A673 (cell line): ENCODE measurements around the gene DSCAM. TPM values are rescaled to one million over a fixed set of nuclear protein-coding genes. Genes with fewer than 3 reads are reported as not detected.

ENCODE experiments used
- BruUV-seq: library from RNA; stranded (reverse); fragments of 400-500 nt; replicated peaks from 2 replicates; lab custom pipeline; 2021; lab: Mats Ljungman, UMichigan
- CTCF ChIA-PET: fragments of 300-600 bp; sonication (Branson Sonifier 250); formaldehyde crosslinking; loops from one replicate; lab custom pipeline; 2022; ENCODE audit warnings: antibody characterized with exemption; lab: Charles Lee
- POLR2A ChIA-PET: fragments of 300-600 bp; sonication (Branson Sonifier 250); formaldehyde crosslinking; loops from one replicate; lab custom pipeline; 2022; ENCODE audit warnings: antibody characterized with exemption; ENCODE audit not compliant: low non-redundant PET; lab: Charles Lee
- DNase-seq: peaks from one replicate; pipeline ENCODE4 v3.0.0-alpha.2; 2015; ENCODE audit warnings: low spot score
- H3K27ac ChIP-seq: fragments of 200-600 bp; sonication (generic); 2 replicates; pipeline ENCODE4 v1.5.1; 2016; ENCODE audit warnings: mixed run types, low read depth, mild to moderate bottlenecking, mixed read lengths, antibody characterized with exemption, low read length; ENCODE audit not compliant: poor library complexity, severe bottlenecking
- H3K27me3 ChIP-seq: fragments of 200-600 bp; sonication (generic); replicated peaks from 2 replicates; pipeline ENCODE4 v1.6.1; 2017; ENCODE audit warnings: mixed run types, low read depth, mild to moderate bottlenecking, mixed read lengths, antibody characterized with exemption, low read length; ENCODE audit not compliant: insufficient read depth, poor library complexity
- H3K36me3 ChIP-seq: fragments of 200-600 bp; sonication (generic); 2 replicates; pipeline ENCODE4 v1.6.1; 2016; ENCODE audit warnings: mixed run types, mild to moderate bottlenecking, mixed read lengths, antibody characterized with exemption, low read length; ENCODE audit not compliant: insufficient read depth, poor library complexity, severe bottlenecking
- H3K4me1 ChIP-seq: fragments of 200-600 bp; sonication (generic); 2 replicates; pipeline ENCODE4 v1.6.1; 2017; ENCODE audit warnings: mixed run types, mild to moderate bottlenecking, mixed read lengths, antibody characterized with exemption, low read length; ENCODE audit not compliant: insufficient read depth, poor library complexity, severe bottlenecking
- H3K4me3 ChIP-seq: fragments of 200-600 bp; sonication (generic); 2 replicates; pipeline ENCODE4 v1.5.1; 2016; ENCODE audit warnings: low read depth, mixed run types, mild to moderate bottlenecking, mixed read lengths, low read length; ENCODE audit not compliant: poor library complexity, severe bottlenecking
- H3K9me3 ChIP-seq: fragments of 200-600 bp; sonication (generic); 2 replicates; pipeline ENCODE4 v1.6.1; 2016; ENCODE audit warnings: mixed run types, low read depth, mild to moderate bottlenecking, mixed read lengths, antibody characterized with exemption, low read length; ENCODE audit not compliant: poor library complexity, severe bottlenecking
- EZH2 ChIP-seq: fragments of 200-600 bp; sonication (generic); IDR thresholded peaks from 2 replicates; pipeline ENCODE4 v1.6.1; 2017; ENCODE audit warnings: borderline replicate concordance, low read depth, mild to moderate bottlenecking, mixed read lengths, antibody characterized with exemption, low read length; ENCODE audit not compliant: poor library complexity, severe bottlenecking
- intact Hi-C: fragments of 100-400 bp; cut with micrococcal nuclease; formaldehyde crosslinking; loops from one replicate; pipeline ENCODE4 v1.10.0; 2022; ENCODE audit not compliant: unreplicated experiment
- total RNA-seq: library from RNA; stranded (reverse); gene quantifications from 2 replicates; pipeline ENCODE4 v1.2.3, GENCODE V29; 2021
- TF ChIP-seq, protein P1 (sequence below): fragments of 300-800, 200-600 bp; sonication (generic); conservative IDR thresholded peaks from 2 replicates; pipeline ENCODE4 v1.5.1; 2017; ENCODE audit warnings: low read depth, mild to moderate bottlenecking, antibody characterized with exemption, low read length, moderate library complexity, mixed read lengths

Gene DSCAM
- total RNA-seq, 1 experiment from 2014 or later = not detected

DNA sequence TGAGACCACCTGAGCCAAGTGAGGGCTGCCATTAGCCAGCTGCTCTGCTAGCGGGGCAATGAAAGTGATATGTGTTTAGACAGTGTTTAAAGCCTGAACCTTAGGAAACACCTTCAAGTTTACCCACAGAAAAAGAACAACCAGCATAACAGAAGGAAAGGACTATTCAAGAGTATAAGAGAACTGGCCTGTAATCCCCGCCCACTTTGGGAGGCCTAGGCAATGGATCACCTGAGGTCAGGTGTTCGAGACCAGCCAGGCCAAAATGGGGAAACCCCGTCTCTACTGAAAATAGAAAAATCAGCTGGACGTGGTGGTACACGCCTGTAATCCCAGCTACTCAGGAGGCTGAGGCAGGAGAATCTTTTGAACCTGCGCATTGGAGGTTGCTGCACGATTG lies 830.3 kb downstream of the DSCAM start:
- H3K27me3 ChIP-seq = no peaks in the 10 kb centered on the region
- no peak overlapping the region for H3K27ac ChIP-seq
- no peak overlapping the region for H3K4me3 ChIP-seq
- no peak for DNase-seq
- no TSS peak for BruUV-seq
- TF ChIP-seq, protein P1, sequence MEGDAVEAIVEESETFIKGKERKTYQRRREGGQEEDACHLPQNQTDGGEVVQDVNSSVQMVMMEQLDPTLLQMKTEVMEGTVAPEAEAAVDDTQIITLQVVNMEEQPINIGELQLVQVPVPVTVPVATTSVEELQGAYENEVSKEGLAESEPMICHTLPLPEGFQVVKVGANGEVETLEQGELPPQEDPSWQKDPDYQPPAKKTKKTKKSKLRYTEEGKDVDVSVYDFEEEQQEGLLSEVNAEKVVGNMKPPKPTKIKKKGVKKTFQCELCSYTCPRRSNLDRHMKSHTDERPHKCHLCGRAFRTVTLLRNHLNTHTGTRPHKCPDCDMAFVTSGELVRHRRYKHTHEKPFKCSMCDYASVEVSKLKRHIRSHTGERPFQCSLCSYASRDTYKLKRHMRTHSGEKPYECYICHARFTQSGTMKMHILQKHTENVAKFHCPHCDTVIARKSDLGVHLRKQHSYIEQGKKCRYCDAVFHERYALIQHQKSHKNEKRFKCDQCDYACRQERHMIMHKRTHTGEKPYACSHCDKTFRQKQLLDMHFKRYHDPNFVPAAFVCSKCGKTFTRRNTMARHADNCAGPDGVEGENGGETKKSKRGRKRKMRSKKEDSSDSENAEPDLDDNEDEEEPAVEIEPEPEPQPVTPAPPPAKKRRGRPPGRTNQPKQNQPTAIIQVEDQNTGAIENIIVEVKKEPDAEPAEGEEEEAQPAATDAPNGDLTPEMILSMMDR = no peak
- no peak for TF ChIP-seq EZH2
- no peaks in the 10 kb centered on the region for H3K4me1 ChIP-seq
- H3K36me3 ChIP-seq = no peaks in the 10 kb centered on the region
- peaks cover 2% of the 10 kb centered on the region for H3K9me3 ChIP-seq
- POLR2A ChIA-PET = no interaction called here
- CTCF ChIA-PET = no interaction called here
- intact Hi-C loops = no loop called here

GRCh38 chr21:40016234-40016633 lies 830.7 kb downstream of the DSCAM start:
- no TSS peak for BruUV-seq
- TF ChIP-seq EZH2 = no peak
- TF ChIP-seq, protein P1 = no peak
- Histone ChIP-seq H3K4me1 (no peaks in the 10 kb centered on the region), H3K27me3 (no peaks in the 10 kb centered on the region), H3K36me3 (no peaks in the 10 kb centered on the region), H3K4me3 (no peak overlapping the region), H3K27ac (no peak overlapping the region), H3K9me3 (peaks cover 2% of the 10 kb centered on the region)
- DNase-seq = no peak
- intact Hi-C loops = no loop called here
- ChIA-PET CTCF (no interaction called here), POLR2A (no interaction called here)

DNA sequence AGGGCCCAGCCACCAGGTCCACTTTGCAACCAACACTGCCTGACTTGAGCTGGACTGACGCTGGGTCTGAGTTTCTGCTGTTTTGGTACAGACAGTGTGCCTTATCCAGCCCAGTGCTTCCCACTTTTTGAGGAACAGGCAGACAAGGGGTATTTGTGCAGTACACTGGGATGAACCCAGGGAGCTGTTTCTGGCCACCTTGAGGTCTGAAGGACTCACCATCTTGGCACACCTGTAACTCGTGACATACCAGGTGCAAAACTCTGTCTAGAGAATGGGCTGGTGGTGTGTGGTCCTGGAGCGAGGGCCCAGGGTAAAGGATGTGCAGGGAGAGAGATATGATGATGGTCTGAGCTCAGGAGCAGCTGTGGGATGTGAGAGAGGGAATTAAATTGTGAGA lies 831.1 kb downstream of the DSCAM start:
- H3K4me3 ChIP-seq = no peak overlapping the region
- POLR2A ChIA-PET = no interaction called here
- no peak overlapping the region for H3K27ac ChIP-seq
- no TSS peak for BruUV-seq
- CTCF ChIA-PET = no interaction called here
- TF ChIP-seq, protein P1 = no peak
- TF ChIP-seq EZH2 = no peak
- H3K9me3 ChIP-seq = peaks cover 6% of the 10 kb centered on the region
- no peak for DNase-seq
- H3K27me3 ChIP-seq = no peaks in the 10 kb centered on the region
- intact Hi-C loops = no loop called here
- H3K4me1 ChIP-seq = no peaks in the 10 kb centered on the region
- H3K36me3 ChIP-seq = no peaks in the 10 kb centered on the region
